GM06990 (cell line): Measurements from ENCODE around the gene ARHGAP15.

Experiments
- DNase-seq: peaks from one replicate; pipeline ENCODE4 v3.0.0-alpha.2; 2011; ENCODE audit not compliant: insufficient read length; ENCODE audit errors: extremely low read depth
- H3K27me3 ChIP-seq: replicated peaks from 2 replicates; pipeline ENCODE4 v1.6.0; 2011; ENCODE audit warnings: low read length; ENCODE audit not compliant: control insufficient read depth, insufficient read depth
- H3K36me3 ChIP-seq: 2 replicates; pipeline ENCODE4 v1.5.1; 2011; ENCODE audit warnings: low read length; ENCODE audit not compliant: control insufficient read depth, insufficient read depth
- H3K4me3 ChIP-seq: replicated peaks from 2 replicates; pipeline ENCODE4 v1.5.1; 2011; ENCODE audit warnings: low read depth, mild to moderate bottlenecking, control low read depth, low read length
- TF ChIP-seq, protein P1 (sequence below): IDR thresholded peaks from 2 replicates; pipeline ENCODE4 v1.5.1; 2011; ENCODE audit warnings: low read length, control low read depth, mild to moderate bottlenecking, inconsistent platforms; ENCODE audit not compliant: insufficient read depth, poor library complexity, severe bottlenecking

ARHGAP15 gene

DNA sequence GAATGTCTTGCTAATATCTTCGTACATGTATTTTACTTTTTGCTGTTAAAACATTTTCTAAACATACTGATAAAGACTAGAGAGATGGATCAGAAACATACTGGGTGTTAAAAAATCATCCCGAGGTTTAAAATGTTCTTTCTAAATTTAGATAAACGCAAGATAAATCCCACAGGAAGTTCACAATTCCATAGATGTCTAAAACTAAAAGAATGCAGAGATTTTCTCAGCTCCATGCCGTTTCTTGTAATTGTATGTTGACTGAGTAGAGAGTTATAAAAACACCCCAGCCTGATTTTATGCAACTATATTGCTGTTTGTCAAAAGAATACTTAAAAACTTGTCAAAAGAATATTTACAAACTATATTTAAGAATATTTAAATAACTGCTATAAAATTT, 455.7 kb downstream of the ARHGAP15 start:
- no peak overlapping the region for H3K4me3 ChIP-seq
- TF ChIP-seq, protein P1, sequence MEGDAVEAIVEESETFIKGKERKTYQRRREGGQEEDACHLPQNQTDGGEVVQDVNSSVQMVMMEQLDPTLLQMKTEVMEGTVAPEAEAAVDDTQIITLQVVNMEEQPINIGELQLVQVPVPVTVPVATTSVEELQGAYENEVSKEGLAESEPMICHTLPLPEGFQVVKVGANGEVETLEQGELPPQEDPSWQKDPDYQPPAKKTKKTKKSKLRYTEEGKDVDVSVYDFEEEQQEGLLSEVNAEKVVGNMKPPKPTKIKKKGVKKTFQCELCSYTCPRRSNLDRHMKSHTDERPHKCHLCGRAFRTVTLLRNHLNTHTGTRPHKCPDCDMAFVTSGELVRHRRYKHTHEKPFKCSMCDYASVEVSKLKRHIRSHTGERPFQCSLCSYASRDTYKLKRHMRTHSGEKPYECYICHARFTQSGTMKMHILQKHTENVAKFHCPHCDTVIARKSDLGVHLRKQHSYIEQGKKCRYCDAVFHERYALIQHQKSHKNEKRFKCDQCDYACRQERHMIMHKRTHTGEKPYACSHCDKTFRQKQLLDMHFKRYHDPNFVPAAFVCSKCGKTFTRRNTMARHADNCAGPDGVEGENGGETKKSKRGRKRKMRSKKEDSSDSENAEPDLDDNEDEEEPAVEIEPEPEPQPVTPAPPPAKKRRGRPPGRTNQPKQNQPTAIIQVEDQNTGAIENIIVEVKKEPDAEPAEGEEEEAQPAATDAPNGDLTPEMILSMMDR = no peak
- no peaks in the 10 kb centered on the region; the same call in 1 of the 2 replicates for H3K36me3 ChIP-seq
- H3K27me3 ChIP-seq = no peaks in the 10 kb centered on the region
- no peak for DNase-seq

DNA sequence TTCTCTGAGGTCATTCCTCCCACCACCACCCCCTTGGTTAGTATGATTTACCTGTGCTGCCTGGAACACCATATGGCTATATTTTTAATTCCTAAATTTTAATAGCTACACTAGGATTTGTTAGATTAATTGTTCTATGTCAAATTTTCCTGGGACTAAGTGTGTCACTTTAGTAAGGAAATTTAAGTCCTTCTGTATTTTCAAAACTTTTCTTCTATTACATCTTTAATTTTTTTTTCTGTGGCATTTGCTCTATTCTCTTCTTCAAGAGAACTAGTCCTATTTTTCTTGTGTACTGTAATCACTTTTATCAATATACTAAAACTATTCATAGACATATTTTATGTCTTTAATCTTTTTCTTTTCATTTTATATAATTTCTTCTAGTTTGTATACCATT, 456.9 kb downstream of the ARHGAP15 start:
- TF ChIP-seq, protein P1 = no peak
- Histone ChIP-seq H3K4me3 (no peak overlapping the region), H3K36me3 (no peaks in the 10 kb centered on the region; the same call in 1 of the 2 replicates), H3K27me3 (no peaks in the 10 kb centered on the region)
- DNase-seq = no peak

DNA sequence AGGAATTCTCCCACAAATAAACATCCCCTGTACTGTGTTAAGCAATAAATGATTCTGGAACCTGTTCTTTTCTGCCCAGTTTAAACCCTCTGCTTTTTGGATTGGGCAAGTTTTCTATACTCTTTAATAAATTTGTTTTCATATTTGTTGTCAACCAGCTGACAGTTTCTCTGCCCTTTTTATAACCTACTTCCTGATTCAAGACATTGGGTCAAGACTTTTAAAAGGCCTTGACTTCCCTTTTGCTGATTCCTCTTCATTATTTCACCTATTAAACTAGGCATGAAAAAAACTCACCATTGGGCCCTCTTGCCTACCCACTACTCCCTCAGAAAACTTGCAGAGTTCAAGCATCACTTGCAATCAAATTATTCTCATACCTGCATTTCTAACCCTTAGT, 459.5 kb downstream of the ARHGAP15 start:
- TF ChIP-seq, protein P1 = no peak

DNA sequence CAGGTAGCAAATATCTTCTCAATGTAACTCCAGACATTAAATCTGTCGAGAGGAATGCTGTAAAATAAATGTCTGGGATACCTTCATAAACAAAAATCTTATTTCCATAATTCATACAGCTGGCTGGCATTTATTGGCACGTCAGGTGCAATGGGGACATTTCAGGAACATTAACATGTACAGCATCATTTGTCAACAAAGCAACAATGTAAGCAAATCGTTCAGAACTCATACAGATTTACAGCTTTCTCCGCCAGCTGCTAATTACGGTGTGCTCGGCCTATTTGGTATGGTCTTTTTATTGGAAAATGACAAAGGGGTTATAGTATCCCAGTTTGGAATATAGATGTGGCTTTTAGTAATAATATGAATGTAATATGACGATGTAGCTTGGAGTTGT, 464.9 kb downstream of the ARHGAP15 start:
- H3K27me3 ChIP-seq = no peaks in the 10 kb centered on the region
- no peaks in the 10 kb centered on the region for H3K36me3 ChIP-seq
- no peak for DNase-seq
- H3K4me3 ChIP-seq = no peak overlapping the region
- TF ChIP-seq, protein P1 = no peak

More for the DNA sequence above, 459.5 kb downstream of the ARHGAP15 start:
- no peaks in the 10 kb centered on the region for H3K27me3 ChIP-seq
- H3K36me3 ChIP-seq = no peaks in the 10 kb centered on the region; the same call in 1 of the 2 replicates
- DNase-seq = no peak
- no peak overlapping the region for H3K4me3 ChIP-seq

DNA sequence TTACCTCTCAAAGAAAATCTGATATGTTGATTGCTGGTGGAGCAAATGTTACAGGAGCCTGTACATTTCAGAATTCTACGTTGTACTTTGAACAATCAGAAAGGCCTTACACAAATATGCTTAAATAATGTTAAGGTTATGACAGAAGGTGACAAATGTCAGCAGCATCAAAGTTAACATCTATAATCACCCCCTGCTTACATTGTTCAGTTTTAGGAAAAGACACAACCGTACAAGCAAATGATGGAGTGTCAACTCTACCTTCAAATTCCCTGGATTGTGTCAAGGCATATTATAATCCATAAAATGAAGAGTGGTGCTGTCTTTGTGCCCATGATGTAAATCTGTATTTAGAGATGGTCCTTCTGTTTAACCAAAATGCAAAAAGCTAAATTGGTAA, 465.5 kb downstream of the ARHGAP15 start:
- TF ChIP-seq, protein P1 = no peak
- Histone ChIP-seq H3K4me3 (no peak overlapping the region), H3K36me3 (no peaks in the 10 kb centered on the region), H3K27me3 (no peaks in the 10 kb centered on the region)
- DNase-seq = no peak

DNA sequence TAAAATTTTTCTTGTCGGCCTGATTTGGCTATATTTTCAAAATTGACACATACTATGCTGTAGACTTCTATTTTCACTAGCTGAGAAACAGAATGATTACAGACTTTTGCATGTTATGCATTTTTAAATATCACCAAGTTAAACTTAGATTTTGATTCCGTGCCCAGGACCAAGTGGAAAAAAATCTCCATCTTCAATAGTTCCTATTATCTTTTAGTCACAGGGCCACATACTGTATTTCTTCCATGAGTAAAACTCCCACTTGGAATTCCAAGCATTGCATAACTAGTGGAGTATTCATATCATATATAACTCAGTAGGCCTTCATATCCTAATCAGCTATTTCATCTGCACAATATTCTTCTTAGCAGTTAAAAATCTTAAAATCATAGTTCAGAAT, 470.9 kb downstream of the ARHGAP15 start:
- no peaks in the 10 kb centered on the region; the same call in 1 of the 2 replicates for H3K36me3 ChIP-seq
- no peaks in the 10 kb centered on the region for H3K27me3 ChIP-seq
- TF ChIP-seq, protein P1 = no peak
- no peak for DNase-seq
- H3K4me3 ChIP-seq = no peak overlapping the region
